Fibroblast of villous mesenchyme (primary cell): ENCODE measurements around the gene PLD3. TPM values are rescaled to one million over a fixed set of nuclear protein-coding genes. Genes with fewer than 3 reads are reported as not detected.

Source experiments
- DNase-seq: peaks from one replicate; pipeline ENCODE4 v3.0.0-alpha.2; 2010; ENCODE audit warnings: low read depth
- H3K4me3 ChIP-seq: 2 replicates; pipeline ENCODE4 v1.5.1; 2011; ENCODE audit warnings: low read depth, mild to moderate bottlenecking, low read length
- total RNA-seq: library from RNA; depleted of rRNA; stranded (reverse); fragments of >200 nt; gene quantifications from 2 replicates; pipeline ENCODE4 v1.2.3, GENCODE V29; 2012
- TF ChIP-seq, protein P1 (sequence below): IDR thresholded peaks from 2 replicates; pipeline ENCODE4 v1.5.1; 2012; ENCODE audit warnings: low read depth, mild to moderate bottlenecking, low read length; ENCODE audit not compliant: insufficient read depth

Gene PLD3, protein sequence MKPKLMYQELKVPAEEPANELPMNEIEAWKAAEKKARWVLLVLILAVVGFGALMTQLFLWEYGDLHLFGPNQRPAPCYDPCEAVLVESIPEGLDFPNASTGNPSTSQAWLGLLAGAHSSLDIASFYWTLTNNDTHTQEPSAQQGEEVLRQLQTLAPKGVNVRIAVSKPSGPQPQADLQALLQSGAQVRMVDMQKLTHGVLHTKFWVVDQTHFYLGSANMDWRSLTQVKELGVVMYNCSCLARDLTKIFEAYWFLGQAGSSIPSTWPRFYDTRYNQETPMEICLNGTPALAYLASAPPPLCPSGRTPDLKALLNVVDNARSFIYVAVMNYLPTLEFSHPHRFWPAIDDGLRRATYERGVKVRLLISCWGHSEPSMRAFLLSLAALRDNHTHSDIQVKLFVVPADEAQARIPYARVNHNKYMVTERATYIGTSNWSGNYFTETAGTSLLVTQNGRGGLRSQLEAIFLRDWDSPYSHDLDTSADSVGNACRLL
- total RNA-seq, result 146 and 152 TPM in 2 replicates

GRCh38 chr19:40348125-40348913 is at the start of gene PLD3, which contains the start of gene C19orf47:
Gene PLD3, plus strand, starts transcription at chr19:40348695. Its CDS starts 17,789 bp downstream, at chr19:40366484.
Gene C19orf47, minus strand, starts transcription at chr19:40348397. Its CDS starts 6,540 bp downstream, at chr19:40341857.
- TF ChIP-seq, protein P1, sequence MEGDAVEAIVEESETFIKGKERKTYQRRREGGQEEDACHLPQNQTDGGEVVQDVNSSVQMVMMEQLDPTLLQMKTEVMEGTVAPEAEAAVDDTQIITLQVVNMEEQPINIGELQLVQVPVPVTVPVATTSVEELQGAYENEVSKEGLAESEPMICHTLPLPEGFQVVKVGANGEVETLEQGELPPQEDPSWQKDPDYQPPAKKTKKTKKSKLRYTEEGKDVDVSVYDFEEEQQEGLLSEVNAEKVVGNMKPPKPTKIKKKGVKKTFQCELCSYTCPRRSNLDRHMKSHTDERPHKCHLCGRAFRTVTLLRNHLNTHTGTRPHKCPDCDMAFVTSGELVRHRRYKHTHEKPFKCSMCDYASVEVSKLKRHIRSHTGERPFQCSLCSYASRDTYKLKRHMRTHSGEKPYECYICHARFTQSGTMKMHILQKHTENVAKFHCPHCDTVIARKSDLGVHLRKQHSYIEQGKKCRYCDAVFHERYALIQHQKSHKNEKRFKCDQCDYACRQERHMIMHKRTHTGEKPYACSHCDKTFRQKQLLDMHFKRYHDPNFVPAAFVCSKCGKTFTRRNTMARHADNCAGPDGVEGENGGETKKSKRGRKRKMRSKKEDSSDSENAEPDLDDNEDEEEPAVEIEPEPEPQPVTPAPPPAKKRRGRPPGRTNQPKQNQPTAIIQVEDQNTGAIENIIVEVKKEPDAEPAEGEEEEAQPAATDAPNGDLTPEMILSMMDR, result no peak
- H3K4me3 ChIP-seq, result peak within 1 kb of the TSS; percentile 77
- peak; percentile 99 for DNase-seq

- DNase-seq, result no peak
- TF ChIP-seq, protein P1, result no peak
- no peak overlapping the region for H3K4me3 ChIP-seq
Observed at GRCh38 chr19:40300668-40301067, 47.8 kb upstream of the PLD3 start.

DNA sequence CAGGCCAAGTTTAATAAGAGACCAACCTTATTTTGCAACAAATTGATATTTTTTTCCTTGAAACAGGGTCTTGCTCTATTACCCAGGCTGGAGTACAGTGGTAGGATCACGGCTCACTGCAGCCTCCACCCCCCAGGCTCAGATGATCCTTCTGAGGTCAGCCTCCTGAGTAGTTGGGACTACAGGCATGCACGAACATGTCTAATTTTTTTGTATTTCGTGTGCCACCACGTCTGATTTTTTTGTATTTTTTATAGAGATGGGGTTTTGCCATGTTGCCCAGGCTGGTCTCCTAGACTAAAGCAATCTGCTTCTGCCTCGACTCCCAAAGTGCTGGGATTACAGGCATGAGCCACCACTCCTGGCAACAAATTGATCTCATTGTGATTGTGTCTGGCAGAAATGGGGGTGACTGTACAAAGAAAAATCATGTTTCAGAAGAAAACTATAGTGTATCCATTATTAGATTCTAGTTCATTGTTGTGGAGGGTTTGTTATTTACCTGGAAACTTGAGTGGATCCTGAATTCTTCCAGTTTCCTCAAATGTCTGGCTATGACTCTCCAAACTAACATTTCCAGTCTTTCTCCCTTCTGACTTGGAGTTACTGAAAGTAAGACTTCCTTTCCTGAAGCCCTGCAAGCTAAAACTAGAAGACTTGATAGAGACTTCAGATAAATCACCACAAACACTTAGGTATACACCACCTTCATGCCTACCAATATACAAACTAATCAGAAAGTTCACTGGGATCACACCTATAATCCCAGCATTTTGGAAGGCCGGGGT is 46.1 kb upstream of the PLD3 start:
- no peak for DNase-seq
- no peak overlapping the region for H3K4me3 ChIP-seq
- TF ChIP-seq, protein P1, result no peak

DNA sequence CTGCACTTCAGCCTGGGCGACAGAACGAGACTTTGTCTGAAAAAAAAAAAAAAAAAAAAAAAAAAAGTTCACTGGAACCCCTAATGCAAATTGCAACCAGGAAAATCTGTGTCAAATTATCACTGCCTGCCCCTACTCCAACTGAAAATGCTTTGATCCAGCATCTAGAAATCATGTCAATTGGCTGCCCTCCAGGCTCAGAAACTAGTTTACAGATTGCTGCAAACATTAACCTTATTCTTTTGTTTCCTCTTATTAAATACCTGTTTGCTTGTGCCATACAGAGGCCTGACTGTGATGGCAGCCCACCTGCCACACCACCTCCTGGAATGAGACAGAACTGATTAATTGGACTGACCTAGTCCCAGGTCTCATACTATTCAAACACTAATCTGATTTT is 44.7 kb upstream of the PLD3 start:
- TF ChIP-seq, protein P1, result no peak
- no peak overlapping the region for H3K4me3 ChIP-seq
- no peak for DNase-seq

DNA sequence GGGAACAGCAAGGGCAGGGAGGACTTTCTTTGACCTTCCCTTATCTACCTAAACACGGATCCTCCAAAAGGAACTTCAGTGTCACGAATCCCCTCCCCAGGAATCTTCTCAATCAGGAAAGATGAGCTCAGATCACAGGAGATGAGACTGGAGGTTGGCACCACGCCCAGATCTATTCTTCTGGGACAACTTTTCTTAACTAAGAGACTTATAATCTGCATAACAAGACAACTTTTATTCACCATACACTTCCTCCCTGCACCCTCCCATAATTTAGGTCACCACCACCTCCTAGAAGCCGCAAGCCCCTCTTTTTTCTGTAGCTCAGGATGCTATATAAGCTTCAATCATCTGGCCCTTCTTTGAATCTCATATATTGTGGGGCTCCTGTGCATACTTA is 44.2 kb upstream of the PLD3 start:
- DNase-seq, result no peak
- TF ChIP-seq, protein P1, result no peak
- no peak overlapping the region for H3K4me3 ChIP-seq

DNA sequence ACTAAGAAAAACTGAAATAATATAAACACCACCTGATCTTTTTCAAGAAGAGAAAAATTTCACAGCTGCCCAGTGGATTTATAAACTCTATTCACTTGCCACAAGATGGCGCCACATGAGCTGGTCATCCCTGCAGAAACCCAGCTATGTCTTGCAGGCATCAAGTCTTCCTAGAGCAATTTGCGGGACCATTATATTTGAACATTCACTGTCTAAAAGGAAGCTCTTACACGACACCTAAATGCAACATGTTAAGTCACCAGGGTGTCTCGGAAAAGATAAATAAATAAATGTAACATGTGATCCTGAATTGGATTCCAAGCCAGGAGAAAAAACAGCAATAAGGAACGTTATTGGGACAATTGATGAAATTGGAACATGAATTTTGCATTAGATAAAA is 43.1 kb upstream of the PLD3 start:
- peak; percentile 91 for DNase-seq
- TF ChIP-seq, protein P1, result peak; percentile 80
- no peak overlapping the region for H3K4me3 ChIP-seq
